Thyroid gland (tissue), 4 donors: ENCODE data around the gene ZNF622. TPM values are rescaled to one million over a fixed set of nuclear protein-coding genes. Genes with fewer than 3 reads are reported as not detected.
A peak's percentile ranks its signal among the peaks of the same experiment; 100 is the strongest.

Experiments
- DNase-seq, 2 donors: peaks; one replicate each; pipeline ENCODE4 v3.0.0-alpha.2; 2019
- H3K27ac ChIP-seq, 3 donors: fragments of 200-600 bp; sonication (generic); 1 replicate in 2 of 3; 2 replicates in 1 of 3; pipeline ENCODE4 v1.5.1; 2016 to 2019; ENCODE audit warnings: mild to moderate bottlenecking in 1 of 3, moderate library complexity in 1 of 3
- H3K27me3 ChIP-seq: fragments of 200-600 bp; sonication (generic); one replicate; pipeline ENCODE4 v1.5.1; 2019
- H3K36me3 ChIP-seq, 2 donors: fragments of 200-600 bp; sonication (generic); one replicate each; pipeline ENCODE4 v1.5.1; 2016 to 2019
- H3K4me1 ChIP-seq, 2 donors: fragments of 200-600 bp; sonication (generic); one replicate each; pipeline ENCODE4 v1.5.1; 2017 to 2019
- H3K4me3 ChIP-seq, 3 donors: fragments of 200-600 bp; sonication (generic); replicated peaks in 1 of 3; 1 replicate in 2 of 3; 2 replicates in 1 of 3; pipeline ENCODE4 v1.5.1; 2016; ENCODE audit warnings: mild to moderate bottlenecking in 1 of 3
- H3K9me3 ChIP-seq: fragments of 200-600 bp; sonication (generic); one replicate; pipeline ENCODE4 v1.5.1; 2017
- CTCF ChIP-seq, 6 experiments: fragments of 200-600 bp in 3 of 6; fragments of 450-650 bp in 3 of 6; sonication (generic) in 3 of 6; IDR thresholded peaks; one replicate each; pipeline ENCODE4 v1.5.1; 2016 to 2019; ENCODE audit warnings: antibody characterized with exemption in 6 of 6, mild to moderate bottlenecking in 2 of 6, inconsistent platforms in 1 of 6, moderate library complexity in 1 of 6
- POLR2A ChIP-seq, 2 donors: fragments of 450-650 bp; IDR thresholded peaks; one replicate each; pipeline ENCODE4 v1.6.1; 2017; ENCODE audit warnings: antibody characterized with exemption in 2 of 2, mild to moderate bottlenecking in 2 of 2, moderate library complexity in 1 of 2
- WGBS, 2 donors: methylation state at CpG; one replicate each; pipeline ENCODE4 v1.1.5; 2017; 5-methylcytosine and 5-hydroxymethylcytosine counted together
- intact Hi-C: fragments of 100-400 bp; cut with DNase I; formaldehyde crosslinking; loops from one replicate; pipeline ENCODE4 v1.15.1; 2023
- total RNA-seq, 4 donors: library from RNA; depleted of rRNA; stranded (reverse); fragments of >200 nt; gene quantifications; one replicate each; pipeline ENCODE4 v1.2.3, GENCODE V29; 2016

ZNF622 gene
- total RNA-seq, 4 donors from 2014 or later, result 24.3 to 30.9 (median 28.1) TPM

GRCh38 chr5:16505904-16506303 lies 40.3 kb upstream of the ZNF622 start:
- H3K36me3 ChIP-seq, result no peaks in the 10 kb centered on the region
- intact Hi-C loops, result no loop called here
- H3K4me1 ChIP-seq, result peaks cover 11 to 19% of the 10 kb centered on the region in 2 donors
- no peaks in the 10 kb centered on the region for H3K27me3 ChIP-seq
- H3K4me3 ChIP-seq, result no peak overlapping the region
- 95 to 97% methylated on average over 6 of the region's 6 CpGs for WGBS, 2 donors
- no peaks in the 10 kb centered on the region for H3K9me3 ChIP-seq
- no peak for DNase-seq
- H3K27ac ChIP-seq, result no peak overlapping the region
- no peak for TF ChIP-seq CTCF (IDR thresholded peaks at IDR 0.05)
- TF ChIP-seq POLR2A (IDR thresholded peaks at IDR 0.05), result no peak

GRCh38 chr5:16505140-16505891 lies 39.7 kb upstream of the ZNF622 start:
- Histone ChIP-seq H3K36me3 (no peaks in the 10 kb centered on the region), H3K4me1 (peaks cover 11 to 19% of the 10 kb centered on the region in 2 donors), H3K4me3 (no peak overlapping the region), H3K27ac (no peak overlapping the region), H3K9me3 (no peaks in the 10 kb centered on the region), H3K27me3 (no peaks in the 10 kb centered on the region)
- DNase-seq, result no peak
- TF ChIP-seq POLR2A (IDR thresholded peaks at IDR 0.05) (no peak), CTCF (IDR thresholded peaks at IDR 0.05) (no peak)
- 88 to 89% methylated on average over 17 of the region's 17 CpGs for WGBS, 2 donors
- intact Hi-C loops, result no loop called here

GRCh38 chr5:16504571-16504970 lies 39.0 kb upstream of the ZNF622 start:
- 62 to 66% methylated on average over 10 of the region's 10 CpGs for WGBS, 2 donors
- H3K4me3 ChIP-seq, result no peak overlapping the region
- H3K27me3 ChIP-seq, result no peaks in the 10 kb centered on the region
- no peak for TF ChIP-seq POLR2A (IDR thresholded peaks at IDR 0.05)
- TF ChIP-seq CTCF (IDR thresholded peaks at IDR 0.05), result no peak
- H3K27ac ChIP-seq, result no peak overlapping the region
- no peaks in the 10 kb centered on the region for H3K36me3 ChIP-seq
- peak in 1 of 2 donors; percentile 10 for DNase-seq
- intact Hi-C loops, result no loop called here
- no peaks in the 10 kb centered on the region for H3K9me3 ChIP-seq
- H3K4me1 ChIP-seq, result peaks cover 11 to 19% of the 10 kb centered on the region in 2 donors

DNA sequence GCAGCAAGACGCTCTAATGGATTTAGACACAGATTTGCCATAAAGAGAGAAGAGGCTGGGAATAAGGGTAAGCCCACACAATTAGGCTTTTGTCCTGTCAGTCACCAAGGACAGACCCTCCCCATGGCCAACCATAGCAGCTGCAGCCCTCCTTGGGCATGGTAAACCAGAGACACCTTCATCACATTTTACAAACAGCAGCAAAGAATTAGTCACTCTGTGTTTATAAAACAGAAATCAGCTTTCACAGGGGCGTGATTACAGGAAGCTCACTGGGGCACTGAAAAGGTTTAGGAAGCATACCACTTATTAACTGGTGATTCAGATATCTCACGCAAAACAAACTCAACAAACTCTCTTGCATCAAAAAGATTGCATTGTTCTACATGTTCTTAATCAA lies 37.3 kb upstream of the ZNF622 start:
- H3K27me3 ChIP-seq, result no peaks in the 10 kb centered on the region
- no peaks in the 10 kb centered on the region for H3K36me3 ChIP-seq
- DNase-seq, result no peak
- no peak for TF ChIP-seq CTCF (IDR thresholded peaks at IDR 0.05)
- TF ChIP-seq POLR2A (IDR thresholded peaks at IDR 0.05), result no peak
- H3K9me3 ChIP-seq, result no peaks in the 10 kb centered on the region
- 88 to 92% methylated on average over 3 of the region's 3 CpGs for WGBS, 2 donors
- no peak overlapping the region for H3K27ac ChIP-seq
- no peak overlapping the region for H3K4me3 ChIP-seq
- intact Hi-C loops, result no loop called here
- H3K4me1 ChIP-seq, result peaks cover 7 to 9% of the 10 kb centered on the region in 2 donors

DNA sequence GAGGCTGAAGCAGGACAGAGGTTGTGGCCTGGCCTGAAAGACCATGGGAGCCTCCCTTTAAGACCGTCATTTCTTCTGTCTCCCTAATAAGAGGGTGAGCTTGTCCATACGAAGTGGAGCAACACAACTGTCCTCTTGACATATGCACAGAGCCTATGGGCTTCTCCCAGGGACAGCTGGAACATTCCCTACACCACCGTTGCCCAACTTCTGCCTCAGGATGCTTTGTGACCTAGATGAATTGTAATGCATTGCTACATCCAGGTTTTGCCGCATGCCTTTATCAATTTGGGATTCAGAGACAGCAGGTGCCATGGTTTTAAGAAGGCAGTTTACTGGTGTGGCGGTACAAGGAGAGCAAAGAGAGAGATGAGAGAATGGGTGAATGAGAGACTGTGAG lies 34.4 kb upstream of the ZNF622 start:
- Histone ChIP-seq H3K9me3 (no peaks in the 10 kb centered on the region), H3K36me3 (no peaks in the 10 kb centered on the region), H3K27ac (no peak overlapping the region), H3K4me3 (no peak overlapping the region), H3K4me1 (no peaks in the 10 kb centered on the region), H3K27me3 (no peaks in the 10 kb centered on the region)
- TF ChIP-seq CTCF (IDR thresholded peaks at IDR 0.05) (no peak), POLR2A (IDR thresholded peaks at IDR 0.05) (no peak)
- 92 to 96% methylated on average over 5 of the region's 5 CpGs for WGBS, 2 donors
- intact Hi-C loops, result no loop called here
- no peak for DNase-seq
